ENCODE measurements around the gene ARHGEF1.

The ARHGEF1 gene, protein sequence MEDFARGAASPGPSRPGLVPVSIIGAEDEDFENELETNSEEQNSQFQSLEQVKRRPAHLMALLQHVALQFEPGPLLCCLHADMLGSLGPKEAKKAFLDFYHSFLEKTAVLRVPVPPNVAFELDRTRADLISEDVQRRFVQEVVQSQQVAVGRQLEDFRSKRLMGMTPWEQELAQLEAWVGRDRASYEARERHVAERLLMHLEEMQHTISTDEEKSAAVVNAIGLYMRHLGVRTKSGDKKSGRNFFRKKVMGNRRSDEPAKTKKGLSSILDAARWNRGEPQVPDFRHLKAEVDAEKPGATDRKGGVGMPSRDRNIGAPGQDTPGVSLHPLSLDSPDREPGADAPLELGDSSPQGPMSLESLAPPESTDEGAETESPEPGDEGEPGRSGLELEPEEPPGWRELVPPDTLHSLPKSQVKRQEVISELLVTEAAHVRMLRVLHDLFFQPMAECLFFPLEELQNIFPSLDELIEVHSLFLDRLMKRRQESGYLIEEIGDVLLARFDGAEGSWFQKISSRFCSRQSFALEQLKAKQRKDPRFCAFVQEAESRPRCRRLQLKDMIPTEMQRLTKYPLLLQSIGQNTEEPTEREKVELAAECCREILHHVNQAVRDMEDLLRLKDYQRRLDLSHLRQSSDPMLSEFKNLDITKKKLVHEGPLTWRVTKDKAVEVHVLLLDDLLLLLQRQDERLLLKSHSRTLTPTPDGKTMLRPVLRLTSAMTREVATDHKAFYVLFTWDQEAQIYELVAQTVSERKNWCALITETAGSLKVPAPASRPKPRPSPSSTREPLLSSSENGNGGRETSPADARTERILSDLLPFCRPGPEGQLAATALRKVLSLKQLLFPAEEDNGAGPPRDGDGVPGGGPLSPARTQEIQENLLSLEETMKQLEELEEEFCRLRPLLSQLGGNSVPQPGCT

DNA sequence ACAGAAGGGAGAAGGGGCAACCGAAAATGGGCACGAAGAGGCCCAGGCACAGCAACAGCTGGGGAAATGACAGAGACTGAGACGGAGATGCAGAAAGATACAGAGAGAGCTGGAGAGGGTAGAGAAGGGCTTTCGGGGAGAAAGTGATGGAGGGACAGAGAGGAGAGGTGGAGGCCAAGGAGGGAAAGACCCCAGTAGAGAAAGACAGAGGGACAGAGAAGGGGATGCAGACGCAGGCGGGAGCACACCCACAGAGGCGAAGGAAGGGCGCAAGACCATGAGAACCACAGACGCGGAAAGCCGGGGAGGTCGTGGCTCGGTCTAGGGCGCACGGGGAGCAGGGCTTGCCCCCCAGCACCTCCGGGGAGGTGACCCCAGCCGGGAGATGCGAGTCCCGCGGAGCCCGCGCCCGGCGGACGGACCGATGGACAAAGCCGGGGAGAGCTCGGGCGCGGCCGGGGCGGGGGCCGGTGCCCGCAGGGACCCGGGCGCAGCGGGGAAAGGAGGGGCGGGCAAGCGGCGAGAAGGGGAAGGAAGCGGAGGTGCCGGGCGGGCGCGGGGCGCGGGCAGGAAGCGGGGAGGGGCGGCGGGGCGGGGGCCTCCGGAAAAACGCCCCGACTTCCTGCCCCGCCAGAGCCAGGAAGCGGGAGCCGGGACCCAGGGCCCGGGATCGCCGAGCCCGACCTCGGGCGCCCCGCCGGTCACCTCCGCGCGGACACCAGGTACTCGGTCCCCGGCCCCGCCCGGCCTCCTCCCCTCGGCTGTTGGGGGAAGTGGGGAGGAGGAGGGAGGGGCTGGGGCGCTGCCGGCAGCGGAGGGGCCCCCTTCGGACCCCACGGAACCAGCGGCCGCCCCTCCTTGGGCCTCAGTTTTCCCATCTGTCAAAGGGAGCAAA, at the start of gene ARHGEF1:
Gene ARHGEF1, plus strand, starts transcription at position 617 of the 895 bp plus-strand sequence. CDS start 4,899 bp downstream, outside the sequence.
- no peak for DNase-seq (ENCODE audit: low read depth in 2 of 2, low spot score in 1 of 2)

DNA sequence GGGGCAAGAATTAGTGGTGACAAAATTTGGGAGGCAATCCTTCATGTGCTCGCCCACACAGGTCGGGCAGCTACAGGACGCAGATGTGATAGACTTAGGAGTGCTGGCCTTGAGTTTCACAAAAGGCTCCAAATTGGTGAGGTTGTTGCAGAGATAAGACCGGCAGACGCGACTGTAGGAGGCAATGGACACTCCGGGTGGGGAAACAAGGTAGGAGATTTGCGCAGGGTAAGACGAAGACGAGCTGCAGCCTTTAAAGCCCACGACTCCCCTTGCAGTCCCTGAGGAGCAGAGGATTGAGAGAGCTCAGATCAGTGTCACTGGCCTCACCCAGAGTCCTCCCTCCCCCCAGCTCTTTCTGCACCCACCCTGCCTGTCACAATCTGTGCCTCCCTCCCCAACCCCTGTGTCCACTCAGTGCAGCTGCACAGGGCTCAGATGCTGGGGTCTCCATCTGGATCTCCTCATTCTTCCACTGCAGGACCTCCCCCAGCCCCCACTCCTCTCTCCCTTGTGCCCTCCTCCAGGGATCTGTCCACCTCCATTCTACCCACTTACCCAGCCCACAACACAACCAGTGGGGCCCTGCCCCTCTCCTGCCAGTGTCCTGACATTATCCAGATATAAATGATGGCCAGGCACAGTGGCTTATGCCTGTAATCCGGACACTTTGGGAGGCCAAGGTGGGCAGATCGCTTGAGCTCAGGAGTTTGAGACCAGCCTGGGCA, 44.8 kb upstream of the ARHGEF1 start:
- no peak for DNase-seq (ENCODE audit: low read depth in 2 of 2, low spot score in 1 of 2)

DNA sequence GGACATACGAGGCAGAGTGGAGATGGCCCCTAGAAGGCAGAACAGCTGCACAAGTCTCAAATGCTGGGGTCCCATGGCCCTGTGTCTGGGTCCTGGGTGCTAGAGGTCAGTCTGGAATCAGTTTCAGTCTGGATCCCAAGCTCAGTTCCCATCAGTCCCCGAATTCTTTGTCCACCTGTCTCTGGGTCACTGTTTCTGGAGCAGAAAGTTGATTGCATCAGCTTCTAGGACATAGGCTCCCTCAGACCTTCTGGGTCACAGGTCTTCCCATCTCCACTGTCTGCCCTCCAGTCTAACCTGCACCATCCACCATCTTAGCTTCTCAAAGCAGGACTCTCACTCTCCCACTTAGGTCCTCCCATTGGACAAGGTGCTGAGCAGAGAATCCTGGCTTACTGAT, 43.8 kb upstream of the ARHGEF1 start:
- no peak for DNase-seq (ENCODE audit: low read depth in 2 of 2, low spot score in 1 of 2)

DNA sequence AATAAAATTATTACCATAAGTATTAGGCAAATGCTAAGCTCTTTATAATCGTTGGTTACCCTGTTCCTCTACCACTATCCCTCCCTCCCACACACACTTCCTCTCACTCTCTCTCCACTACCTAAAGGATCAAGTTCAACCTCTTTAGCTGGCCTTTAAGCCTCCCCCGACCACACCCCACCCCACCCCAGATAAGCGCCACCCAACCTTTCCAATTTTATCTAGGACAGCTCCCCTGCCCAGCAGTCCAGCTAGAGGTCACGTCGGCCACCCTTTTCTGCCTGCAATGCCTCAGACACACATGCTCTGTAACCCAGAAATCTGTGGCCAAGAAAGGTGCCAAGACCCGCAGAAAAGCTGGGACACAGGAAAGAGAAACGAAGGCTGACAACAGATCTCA, 39.6 kb upstream of the ARHGEF1 start:
- no peak for DNase-seq (ENCODE audit: low read depth in 2 of 2, low spot score in 1 of 2)

DNA sequence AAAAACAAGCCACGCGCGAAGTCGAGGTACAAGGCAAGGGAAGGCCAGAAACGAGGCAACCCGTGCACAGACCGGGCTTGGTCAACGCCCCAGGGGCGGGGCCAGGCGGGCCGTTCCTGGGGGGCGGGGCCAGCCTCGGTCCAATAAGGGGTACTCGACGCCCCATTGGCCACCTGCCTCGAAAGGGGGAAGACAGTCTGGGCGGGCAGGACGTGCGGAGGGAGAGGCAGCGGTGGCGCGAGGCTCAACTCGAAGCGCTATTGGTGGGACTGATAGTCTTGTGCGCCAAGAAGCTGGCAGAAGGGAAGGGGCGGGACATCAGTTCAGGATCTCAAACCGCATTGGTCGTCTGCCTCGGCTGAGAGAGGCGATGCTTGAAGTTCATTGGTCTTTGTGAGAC, 38.4 kb upstream of the ARHGEF1 start, which contains the start of gene LYPD4:
Gene LYPD4, minus strand, starts transcription at position 83 of the 400 bp plus-strand sequence. CDS start 5,398 bp downstream, outside the sequence.
- no peak for DNase-seq (ENCODE audit: low read depth in 2 of 2, low spot score in 1 of 2)

DNA sequence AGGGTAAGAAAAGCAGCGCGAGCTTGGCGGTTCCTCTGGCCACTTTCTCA, 38.2 kb upstream of the ARHGEF1 start, which contains the start of gene DMRTC2:
Gene DMRTC2, plus strand, starts transcription at position 42 of the 50 bp plus-strand sequence. CDS start 2,387 bp downstream, outside the sequence.
- no peak for DNase-seq (ENCODE audit: low read depth in 2 of 2, low spot score in 1 of 2)

DNA sequence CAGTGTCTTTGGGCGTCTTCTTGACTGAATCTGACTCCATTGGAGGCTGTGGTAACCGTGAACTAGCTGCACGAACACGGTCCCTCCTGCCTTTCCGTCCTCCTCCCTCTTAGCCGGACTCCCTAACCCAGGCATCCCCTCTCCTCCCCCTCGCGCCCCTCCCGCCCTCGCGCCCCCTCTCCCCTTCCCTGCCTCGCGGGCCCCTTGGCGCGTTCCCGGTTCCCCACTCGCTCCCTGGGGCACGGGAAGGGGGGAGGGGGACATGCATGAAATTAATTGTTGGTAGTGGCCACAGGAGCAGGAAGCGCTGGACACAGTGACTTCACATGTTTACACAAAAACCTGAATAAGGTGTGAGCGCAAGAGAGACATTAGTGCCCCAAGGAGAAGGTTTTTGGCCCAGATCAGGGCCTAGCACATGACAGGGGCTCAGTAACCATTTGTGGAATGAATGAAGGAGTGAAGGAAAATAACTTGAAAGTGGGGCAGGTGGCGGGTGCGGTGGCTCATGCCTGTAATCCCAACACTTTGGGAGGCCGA, 37.9 kb upstream of the ARHGEF1 start:
- DNase-seq (ENCODE audit: low read depth in 2 of 2, low spot score in 1 of 2): no peak

DNA sequence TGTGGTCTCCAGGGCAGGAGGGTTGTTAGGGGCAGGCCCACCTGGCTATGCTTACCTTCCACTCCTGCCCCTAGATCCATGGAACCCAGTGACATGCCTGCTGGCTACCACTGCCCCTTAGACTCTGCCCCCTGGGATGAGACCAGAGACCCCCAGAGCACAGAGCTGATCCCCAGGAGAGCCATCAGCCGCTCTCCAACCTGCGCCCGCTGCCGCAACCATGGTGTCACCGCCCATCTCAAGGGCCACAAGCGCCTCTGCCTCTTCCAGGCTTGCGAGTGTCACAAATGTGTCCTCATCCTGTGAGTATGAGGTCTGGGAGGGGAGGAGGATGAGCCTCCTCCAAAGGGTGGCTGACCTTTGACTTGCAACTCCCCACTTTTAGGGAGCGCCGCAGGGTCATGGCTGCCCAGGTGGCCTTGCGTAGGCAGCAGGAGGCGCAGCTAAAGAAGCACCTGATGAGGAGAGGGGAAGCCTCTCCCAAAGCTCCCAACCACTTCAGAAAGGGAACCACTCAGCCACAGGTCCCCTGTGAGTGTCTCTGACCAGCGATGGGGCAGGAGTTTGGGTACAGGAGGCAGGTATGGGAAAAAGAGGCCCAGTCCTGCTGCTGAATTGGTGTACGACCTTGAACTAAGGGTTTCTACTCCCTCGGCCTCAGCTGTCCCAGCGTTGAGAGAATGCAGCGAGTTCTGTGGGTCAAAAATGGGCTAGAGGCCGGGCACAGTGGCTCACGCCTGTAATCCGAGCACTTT, 35.5 kb upstream of the ARHGEF1 start:
- DNase-seq (ENCODE audit: low read depth in 2 of 2, low spot score in 1 of 2): no peak

DNA sequence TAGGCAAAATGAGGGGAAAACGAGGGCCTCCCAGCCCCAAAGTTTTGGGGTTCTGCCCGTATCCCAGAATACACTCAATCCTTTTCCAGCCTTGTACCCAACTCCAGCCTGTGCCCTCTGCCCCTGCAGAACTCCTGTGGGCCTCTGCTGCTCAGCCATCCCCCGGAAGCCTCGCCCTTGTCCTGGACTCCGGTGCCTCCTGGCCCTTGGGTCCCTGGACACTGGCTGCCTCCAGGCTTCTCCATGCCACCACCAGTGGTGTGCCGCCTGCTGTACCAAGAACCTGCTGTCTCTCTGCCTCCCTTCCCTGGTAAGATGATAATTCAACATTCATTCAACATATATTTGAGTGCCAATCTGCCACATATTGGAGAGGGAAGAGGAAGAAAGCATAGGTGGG, 34.3 kb upstream of the ARHGEF1 start:
- DNase-seq (ENCODE audit: low read depth in 2 of 2, low spot score in 1 of 2): no peak

DNA sequence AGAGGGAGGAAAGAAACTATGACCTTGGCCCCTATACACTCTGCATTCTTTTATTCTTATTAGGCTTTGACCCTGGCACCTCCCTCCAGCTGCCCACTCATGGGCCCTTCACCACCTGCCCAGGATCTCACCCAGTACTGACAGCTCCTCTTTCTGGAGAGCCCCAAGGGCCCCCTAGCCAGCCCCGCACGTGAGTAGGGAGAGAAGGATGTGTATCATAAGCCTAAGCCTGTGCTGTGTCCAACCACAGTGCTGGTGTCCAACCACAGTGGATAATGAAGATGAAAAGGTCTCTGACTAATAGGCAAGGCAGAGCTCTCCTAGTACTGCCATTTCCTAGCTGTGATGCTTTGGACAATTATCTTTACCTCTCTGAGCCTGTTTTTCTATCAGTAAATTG, 33.9 kb upstream of the ARHGEF1 start:
- DNase-seq (ENCODE audit: low read depth in 2 of 2, low spot score in 1 of 2): no peak

DNA sequence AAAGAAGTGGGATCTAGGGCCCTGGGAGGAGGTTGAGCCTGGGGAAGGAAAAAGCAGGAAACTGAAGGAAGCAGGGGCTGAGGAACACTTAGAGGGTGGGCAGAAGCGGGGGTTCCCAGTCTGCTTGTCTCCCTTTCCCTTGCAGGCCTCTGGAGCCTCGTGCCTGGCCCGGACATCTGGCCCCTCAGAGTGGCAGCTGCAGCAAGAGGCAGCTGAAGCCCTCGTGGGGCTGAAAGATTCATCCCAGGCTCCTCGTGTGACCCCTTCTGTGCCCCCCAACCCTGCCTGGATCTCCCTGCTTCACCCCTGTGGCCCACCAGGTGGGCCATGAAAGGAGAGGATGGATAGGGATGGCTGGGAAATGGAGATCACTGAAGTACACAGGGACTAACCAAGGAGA, 32.6 kb upstream of the ARHGEF1 start:
- no peak for DNase-seq (ENCODE audit: low read depth in 2 of 2, low spot score in 1 of 2)

DNA sequence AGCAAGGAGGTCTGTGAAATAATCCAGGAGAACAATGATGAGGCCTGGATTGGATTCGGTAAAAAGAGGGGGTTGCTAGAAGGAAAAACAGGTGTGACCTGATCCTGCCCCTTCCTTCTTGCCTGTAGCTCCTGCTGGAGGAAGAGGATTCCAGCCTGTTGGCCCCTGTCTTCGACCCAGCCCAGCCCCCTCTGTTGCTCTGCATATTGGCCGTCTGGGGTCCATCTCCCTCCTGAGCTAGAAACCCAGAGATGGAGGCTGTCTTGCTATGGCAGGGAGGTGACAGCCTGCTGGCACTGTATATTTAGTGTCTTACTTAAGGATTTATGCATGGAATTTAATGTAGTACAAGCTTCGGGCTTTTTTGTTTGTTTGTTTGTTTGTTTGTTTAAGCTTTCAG, 31.5 kb upstream of the ARHGEF1 start:
- no peak for DNase-seq (ENCODE audit: low read depth in 2 of 2, low spot score in 1 of 2)

DNA sequence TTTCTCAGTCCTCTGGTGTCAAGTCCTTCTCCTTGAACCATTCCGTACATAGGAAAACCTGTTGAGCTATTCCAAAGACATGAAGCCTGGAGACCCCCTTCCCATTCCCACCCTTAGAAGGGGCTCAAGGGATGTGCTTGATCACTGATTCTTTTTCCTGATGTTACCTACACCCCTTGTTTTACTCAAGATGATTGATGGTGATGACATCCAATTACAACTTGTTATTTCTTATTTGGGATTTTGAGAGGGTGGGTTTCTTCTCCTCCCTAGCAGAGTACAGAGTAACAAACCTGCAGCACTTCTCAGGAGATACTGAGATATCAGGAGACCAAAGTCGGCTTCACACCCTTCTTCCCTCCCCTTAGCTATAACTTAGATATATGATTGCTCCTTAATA, 29.6 kb upstream of the ARHGEF1 start:
- DNase-seq (ENCODE audit: low read depth in 2 of 2, low spot score in 1 of 2): no peak

DNA sequence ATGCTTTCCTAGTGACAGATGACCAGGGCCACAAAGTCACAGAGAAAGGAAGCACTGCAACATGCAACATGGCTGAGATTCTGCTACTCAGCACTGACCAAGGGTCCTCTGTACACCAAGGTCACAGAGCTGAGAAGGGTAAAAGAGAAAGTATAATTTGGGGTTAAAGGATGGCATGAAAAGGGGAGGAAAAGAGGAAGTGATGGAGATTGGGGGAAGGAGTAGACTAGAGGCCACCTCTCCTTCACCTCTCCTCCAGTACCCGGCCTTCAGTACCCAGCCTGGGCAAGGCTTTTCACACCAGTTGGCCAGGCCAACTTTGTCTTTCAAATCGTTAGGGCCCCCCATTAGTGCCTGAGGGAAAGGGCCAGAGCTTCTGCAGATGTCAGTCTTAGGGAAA, 29.2 kb upstream of the ARHGEF1 start:
- no peak for DNase-seq (ENCODE audit: low read depth in 2 of 2, low spot score in 1 of 2)

DNA sequence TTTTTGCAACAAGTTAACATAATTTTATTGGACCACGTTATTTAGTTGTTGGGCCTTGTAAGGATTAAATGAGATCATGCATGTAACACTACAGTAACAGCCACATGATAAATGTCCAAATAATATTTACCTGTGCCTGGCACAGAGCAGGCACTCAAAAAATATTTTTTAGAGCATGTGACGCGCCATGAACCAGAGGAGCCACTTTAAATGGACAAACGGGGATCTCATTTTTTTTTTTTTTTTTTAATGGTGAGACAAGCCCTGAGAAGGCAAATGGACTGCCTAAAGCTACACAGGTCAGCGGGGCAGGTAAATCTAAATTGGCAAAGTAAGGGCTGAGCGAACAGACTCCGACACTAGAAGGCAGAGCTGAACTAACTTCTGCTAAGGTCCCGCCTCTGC, 23.8 kb upstream of the ARHGEF1 start:
- no peak for DNase-seq (ENCODE audit: low read depth in 2 of 2, low spot score in 1 of 2)

DNA sequence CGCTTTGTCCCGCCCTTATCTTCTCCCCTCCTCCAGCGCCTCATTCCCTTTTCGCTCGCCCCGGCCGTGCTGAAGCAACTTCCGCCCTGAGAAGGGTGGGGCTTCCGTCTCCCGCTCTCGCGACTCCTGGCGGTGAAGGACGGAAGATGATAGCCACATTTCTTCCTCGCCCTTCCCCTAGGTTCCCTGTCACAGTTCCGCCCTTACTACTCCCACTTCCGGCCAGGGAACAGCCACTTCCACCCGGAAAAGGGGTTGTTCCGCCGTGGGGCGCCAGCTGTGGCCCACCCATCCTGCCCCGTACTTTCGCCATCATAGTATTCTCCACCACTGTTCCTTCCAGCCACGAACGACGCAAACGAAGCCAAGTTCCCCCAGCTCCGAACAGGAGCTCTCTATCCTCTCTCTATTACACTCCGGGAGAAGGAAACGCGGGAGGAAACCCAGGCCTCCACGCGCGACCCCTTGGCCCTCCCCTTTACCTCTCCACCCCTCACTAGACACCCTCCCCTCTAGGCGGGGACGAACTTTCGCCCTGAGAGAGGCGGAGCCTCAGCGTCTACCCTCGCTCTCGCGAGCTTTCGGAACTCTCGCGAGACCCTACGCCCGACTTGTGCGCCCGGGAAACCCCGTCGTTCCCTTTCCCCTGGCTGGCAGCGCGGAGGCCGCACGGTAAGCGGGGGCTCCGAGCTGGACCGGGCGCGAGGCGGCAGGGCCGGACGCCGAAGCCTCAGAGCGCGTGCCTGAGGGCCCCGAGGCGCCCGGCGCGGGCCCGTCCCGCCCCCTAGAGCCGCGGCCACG, 23.2 kb upstream of the ARHGEF1 start, which contains the start of gene RPS19:
Gene RPS19, plus strand, starts transcription at position 638 of the 801 bp plus-strand sequence. CDS start 520 bp downstream, outside the sequence.
- DNase-seq (ENCODE audit: low read depth in 2 of 2, low spot score in 1 of 2): peak; percentile 95 to 97

DNA sequence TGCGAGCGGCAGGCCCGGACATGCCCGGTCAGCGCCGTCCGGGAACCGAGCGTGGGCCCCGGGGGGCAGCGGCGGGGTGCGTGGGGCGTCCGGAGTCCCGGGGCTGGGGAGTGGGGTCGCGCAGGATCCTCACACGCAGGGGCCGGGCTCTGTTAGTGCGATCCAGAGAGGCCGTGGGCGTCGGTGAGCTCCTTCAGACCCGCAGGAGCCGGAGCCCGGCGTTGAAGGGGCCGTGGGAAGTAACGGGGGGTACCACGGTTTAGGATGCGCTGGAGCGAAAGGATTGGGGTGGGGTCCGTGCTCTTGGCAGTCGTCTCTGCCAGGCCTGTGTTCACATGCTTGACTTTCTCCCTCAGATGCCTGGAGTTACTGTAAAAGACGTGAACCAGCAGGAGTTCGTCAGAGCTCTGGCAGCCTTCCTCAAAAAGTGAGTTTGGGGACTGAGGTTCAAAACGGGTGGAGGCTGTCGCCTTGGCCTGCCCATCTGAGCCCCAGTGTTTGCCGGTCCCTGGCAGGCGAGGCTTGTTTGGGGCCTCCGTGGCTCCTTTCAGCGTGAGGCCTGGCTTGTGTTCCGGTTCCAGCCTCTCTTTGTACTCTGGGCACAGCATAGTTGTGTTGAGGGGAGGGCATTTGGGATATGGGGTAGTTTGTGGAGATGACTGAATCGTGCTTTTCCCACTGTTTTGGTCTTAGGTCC, 22.4 kb upstream of the ARHGEF1 start:
- DNase-seq (ENCODE audit: low read depth in 2 of 2, low spot score in 1 of 2): no peak

DNA sequence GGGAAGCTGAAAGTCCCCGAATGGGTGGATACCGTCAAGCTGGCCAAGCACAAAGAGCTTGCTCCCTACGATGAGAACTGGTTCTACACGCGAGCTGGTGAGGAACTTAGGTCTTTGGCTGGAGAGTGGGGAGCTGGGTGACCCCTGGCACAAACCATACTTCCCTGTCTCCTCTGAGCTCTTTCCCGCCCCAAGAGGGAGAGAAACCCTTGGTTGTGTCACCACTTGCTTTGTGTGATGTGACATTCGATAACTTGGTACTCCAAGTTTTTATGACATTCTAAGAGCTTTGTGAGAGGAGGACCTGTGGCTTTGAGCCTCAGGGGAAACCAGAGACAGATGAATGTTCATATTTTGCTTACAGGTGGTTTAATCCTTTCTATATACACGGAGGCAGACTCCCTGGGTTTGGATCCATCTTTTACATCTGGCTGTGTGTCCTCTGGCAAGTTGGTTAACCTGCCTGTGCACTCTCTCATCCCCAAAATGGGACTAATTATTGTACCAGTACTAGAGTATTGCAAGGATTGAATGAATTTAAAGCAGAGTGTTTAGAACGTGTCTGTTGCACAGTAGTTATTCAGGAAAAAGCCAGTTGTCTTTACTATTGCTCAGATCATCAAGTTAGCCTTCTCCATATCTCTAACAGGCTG, 21.7 kb upstream of the ARHGEF1 start:
- no peak for DNase-seq (ENCODE audit: low read depth in 2 of 2, low spot score in 1 of 2)

All from stimulated activated CD8-positive, alpha-beta memory T cell treated with anti-CD3 and anti-CD28 coated beads, Interleukin-4, amount 100 ng/mL, for 1 hour (primary cell).